Mucosa of descending colon (tissue), 3 donors: ENCODE results near the gene COX7A2. TPM values are rescaled to one million over a fixed set of nuclear protein-coding genes. Genes with fewer than 3 reads are reported as not detected.

Experiments used
- ATAC-seq: fragments of 200-7000 bp; cut with Tn5 transposase; one replicate; pipeline ENCODE4 v1.9.1; 2020; ENCODE audit warnings: mild to moderate bottlenecking, moderate library complexity
- DNase-seq, 3 donors: peaks; one replicate each; pipeline ENCODE4 v3.0.0-alpha.2; 2020
- H3K36me3 ChIP-seq: fragments of 200-600 bp; one replicate; pipeline ENCODE4 v1.8.0; 2021; ENCODE audit warnings: low read depth, mild to moderate bottlenecking
- H3K4me1 ChIP-seq: fragments of 200-600 bp; one replicate; pipeline ENCODE4 v1.8.0; 2021; ENCODE audit warnings: low read depth, mild to moderate bottlenecking
- H3K4me3 ChIP-seq: fragments of 200-600 bp; one replicate; pipeline ENCODE4 v1.8.0; 2021; ENCODE audit warnings: mild to moderate bottlenecking
- H3K9me3 ChIP-seq: fragments of 200-600 bp; one replicate; pipeline ENCODE4 v1.8.0; 2021; ENCODE audit warnings: mild to moderate bottlenecking
- intact Hi-C, 2 donors: fragments of 100-400 bp; cut with DNase I in 1 of 2; cut with micrococcal nuclease in 1 of 2; formaldehyde crosslinking; loops; one replicate each; pipeline versions ENCODE4 v1.11.0 to v1.11.1; 2022; cut with DNase I, micrococcal nuclease
- total RNA-seq, 3 donors: library from RNA; stranded (reverse); fragmentation: NEBNext Ultra II Directional in 2 of 3; extraction: Animal tissue kit (Norgen Biotek cat#: 25700) in 2 of 3; gene quantifications; one replicate each; pipeline versions ENCODE4 v1.2.1 to v1.2.4, GENCODE V29; 2021 to 2023
- TF ChIP-seq, protein P1 (sequence below): fragments of 200-600 bp; IDR thresholded peaks from one replicate; pipeline ENCODE4 v1.8.0; 2022; ENCODE audit warnings: antibody characterized with exemption, mild to moderate bottlenecking
- donor health status: DM: no; HTN: no; CAD: no; lungs with moderate emphysema.
- donor health status: DM: no; HTN: no; CAD: no.
- donor health status: DM: no; HTN: yes; CAD: no.

COX7A2 gene
- total RNA-seq, 3 donors from 2014 or later: 493 to 721 (median 652) TPM

GRCh38 chr6:75199889-75200288 is 43.7 kb downstream of the COX7A2 start:
- H3K9me3 ChIP-seq: no peaks in the 10 kb centered on the region
- ATAC-seq (no peak), DNase-seq (no peak)
- intact Hi-C loops: loop anchor here (10.0 kb wide), 2 partner anchors 1105 to 1235 kb away; no protein-coding TSS in a partner anchor
- TF ChIP-seq, protein P1, sequence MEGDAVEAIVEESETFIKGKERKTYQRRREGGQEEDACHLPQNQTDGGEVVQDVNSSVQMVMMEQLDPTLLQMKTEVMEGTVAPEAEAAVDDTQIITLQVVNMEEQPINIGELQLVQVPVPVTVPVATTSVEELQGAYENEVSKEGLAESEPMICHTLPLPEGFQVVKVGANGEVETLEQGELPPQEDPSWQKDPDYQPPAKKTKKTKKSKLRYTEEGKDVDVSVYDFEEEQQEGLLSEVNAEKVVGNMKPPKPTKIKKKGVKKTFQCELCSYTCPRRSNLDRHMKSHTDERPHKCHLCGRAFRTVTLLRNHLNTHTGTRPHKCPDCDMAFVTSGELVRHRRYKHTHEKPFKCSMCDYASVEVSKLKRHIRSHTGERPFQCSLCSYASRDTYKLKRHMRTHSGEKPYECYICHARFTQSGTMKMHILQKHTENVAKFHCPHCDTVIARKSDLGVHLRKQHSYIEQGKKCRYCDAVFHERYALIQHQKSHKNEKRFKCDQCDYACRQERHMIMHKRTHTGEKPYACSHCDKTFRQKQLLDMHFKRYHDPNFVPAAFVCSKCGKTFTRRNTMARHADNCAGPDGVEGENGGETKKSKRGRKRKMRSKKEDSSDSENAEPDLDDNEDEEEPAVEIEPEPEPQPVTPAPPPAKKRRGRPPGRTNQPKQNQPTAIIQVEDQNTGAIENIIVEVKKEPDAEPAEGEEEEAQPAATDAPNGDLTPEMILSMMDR: no peak
- no peaks in the 10 kb centered on the region for H3K36me3 ChIP-seq
- H3K4me1 ChIP-seq: no peaks in the 10 kb centered on the region
- H3K4me3 ChIP-seq: no peak overlapping the region

GRCh38 chr6:75196081-75196687 is 47.4 kb downstream of the COX7A2 start:
- ATAC-seq (no peak), DNase-seq (no peak)
- Histone ChIP-seq H3K4me3 (no peak overlapping the region), H3K4me1 (no peaks in the 10 kb centered on the region), H3K36me3 (no peaks in the 10 kb centered on the region), H3K9me3 (no peaks in the 10 kb centered on the region)
- intact Hi-C loops: no loop called here
- TF ChIP-seq, protein P1: no peak

- intact Hi-C loops: no loop called here
- H3K4me3 ChIP-seq: no peak overlapping the region
- H3K9me3 ChIP-seq: no peaks in the 10 kb centered on the region
- H3K4me1 ChIP-seq: no peaks in the 10 kb centered on the region
- ATAC-seq: no peak
- TF ChIP-seq, protein P1: no peak
- no peak for DNase-seq
- no peaks in the 10 kb centered on the region for H3K36me3 ChIP-seq
These were observed 55.2 kb downstream of the COX7A2 start for GRCh38 chr6:75188221-75188925.

Other genes with a start within 250 kb of the COX7A2 start
- 10 to 100 TPM in 2 of 3 donors, 1 to 10 TPM in 1; 6.1 to 80.9 (median 15.7) TPM for gene COL12A1, start 37.7 kb downstream of the COX7A2 start, total RNA-seq
- 100 to 1,000 TPM in 1 of 3 donors, 10 to 100 TPM in 2; 87.0 to 127 (median 91.7) TPM for gene TMEM30A, start 41.0 kb upstream of the COX7A2 start, total RNA-seq
- gene FILIP1, start 250.0 kb upstream of the COX7A2 start, total RNA-seq: 10 to 100 TPM in 1 of 3 donors, 1 to 10 TPM in 2; 1.0 to 49.8 (median 3.6) TPM